A549 (cell line): ENCODE measurements around the gene PALS1.

Source experiments
- CTCF ChIP-seq: fragments of >200 bp; sonication (Bioruptor Twin); formaldehyde crosslinking; IDR thresholded peaks from 3 replicates; pipeline ENCODE4 v1.5.1; 2016
- EP300 ChIP-seq, 2 experiments: fragments of >200 bp; sonication (Bioruptor Twin); formaldehyde crosslinking; IDR thresholded peaks; 2 replicates in 1 of 2; 3 replicates in 1 of 2; pipeline ENCODE4 v1.6.1; 2016 to 2017

DNA sequence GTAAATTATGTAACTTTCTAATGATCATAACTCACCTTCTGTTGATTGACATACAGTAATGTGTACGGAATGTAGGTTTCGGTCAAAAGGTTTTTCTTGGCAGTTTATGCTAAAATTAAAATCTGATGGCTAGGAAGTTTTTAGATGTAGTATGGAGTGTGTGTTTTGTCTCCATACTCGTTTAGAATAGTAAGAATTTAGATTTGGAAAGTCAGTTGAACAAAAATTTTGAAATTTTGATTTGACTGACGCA lies 859 bp downstream of the PALS1 start:
- TF ChIP-seq EP300 (IDR thresholded peaks at IDR 0.05) (no peak), CTCF (no peak)
